ENCODE results near the gene PPP2R5B. TPM values are rescaled to one million over a fixed set of nuclear protein-coding genes. Genes with fewer than 3 reads are reported as not detected.

The PPP2R5B gene
- total RNA-seq = 19.4 and 28.1 TPM in 2 replicates

DNA sequence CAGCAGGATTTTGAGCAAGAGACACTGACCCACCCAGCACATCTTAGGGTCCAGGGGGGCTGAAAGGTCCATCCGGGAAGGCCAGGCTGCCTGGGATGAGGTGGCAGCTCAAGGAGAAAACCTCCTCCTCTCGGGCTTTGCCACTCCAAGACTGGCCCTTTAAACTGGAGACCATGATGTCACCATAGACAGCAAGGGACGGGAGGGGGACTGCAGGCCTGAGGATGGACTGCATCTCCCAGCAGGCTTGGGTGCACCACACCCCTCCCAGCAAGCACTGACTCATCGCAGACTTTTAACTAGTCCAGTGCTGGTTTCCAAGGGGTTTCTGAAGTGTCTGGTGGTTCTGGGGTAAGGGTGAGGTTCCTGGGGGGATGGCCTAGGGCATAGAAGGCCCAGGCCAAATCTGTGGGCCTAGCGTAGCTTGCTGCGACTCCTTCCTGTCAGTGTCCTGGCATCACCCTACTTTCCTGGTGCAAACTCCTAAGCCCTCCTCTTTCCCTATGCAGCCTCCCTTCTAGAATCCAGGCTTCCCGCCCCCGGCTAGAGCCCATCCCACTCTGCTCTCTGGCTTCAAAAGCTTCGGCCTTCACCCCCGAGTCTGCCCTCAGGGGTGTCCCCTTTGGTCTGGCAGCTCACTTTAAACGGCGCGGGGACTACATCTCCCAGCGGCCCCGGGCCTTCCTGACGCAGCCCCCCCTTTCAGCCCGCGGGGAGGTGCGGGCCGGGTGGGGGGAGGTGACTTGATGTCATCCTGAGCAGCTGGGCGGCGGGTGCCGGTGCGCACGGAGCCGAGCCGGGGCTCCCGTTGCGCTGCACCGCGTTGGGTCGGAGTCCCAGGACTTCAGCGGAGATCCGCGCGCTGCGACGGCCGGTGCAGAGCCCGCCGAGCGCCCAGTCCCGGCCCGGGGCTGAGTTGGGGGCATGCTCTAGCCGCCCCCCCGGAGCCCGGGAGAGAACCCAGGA, at the start of gene PPP2R5B:
Gene PPP2R5B (plus strand): TSS at position 746 of the 966 bp plus-strand sequence. CDS start 1,046 bp downstream, outside the sequence.

DNA sequence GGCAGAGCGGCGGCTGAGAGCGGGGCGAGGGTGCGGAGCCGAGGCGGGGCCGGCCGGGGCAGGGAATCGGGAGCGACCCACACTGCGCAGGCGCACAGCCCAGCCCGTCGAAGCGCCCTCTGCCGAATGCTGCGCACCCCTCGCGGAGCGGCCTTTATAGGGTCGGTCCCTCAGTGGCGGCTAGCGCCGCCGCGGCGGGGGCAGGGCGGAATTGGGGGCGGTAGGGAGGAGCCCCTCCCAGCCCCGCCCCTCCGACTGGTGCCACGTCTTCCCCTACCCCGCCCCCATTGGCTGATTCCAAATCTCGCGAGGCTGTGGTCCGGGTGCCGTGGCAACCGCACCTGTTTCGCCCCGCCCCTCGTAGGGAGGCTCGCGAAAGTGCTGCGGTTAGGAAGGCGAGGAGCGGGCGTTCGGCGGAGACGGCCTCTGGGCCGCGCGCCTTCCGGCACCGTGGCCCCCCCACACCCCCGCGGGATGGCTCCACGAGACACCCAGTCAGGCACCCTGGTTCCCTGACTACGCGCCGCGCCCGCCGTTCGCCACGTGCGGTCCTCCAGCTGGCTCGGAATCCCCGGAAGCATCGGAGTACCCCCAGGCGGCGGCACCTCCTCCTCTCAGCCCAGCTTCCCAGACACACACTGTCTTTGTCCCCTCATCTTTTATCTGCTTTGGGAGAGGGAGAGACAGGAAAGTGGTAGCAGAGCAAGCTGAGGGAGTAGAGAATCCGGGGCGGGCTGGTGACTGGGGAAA, 45.8 kb upstream of the PPP2R5B start, which contains the start of gene EHD1:
Gene EHD1 (minus strand): TSS at position 128 of the 750 bp plus-strand sequence. CDS start 157 bp downstream, outside the sequence.

DNA sequence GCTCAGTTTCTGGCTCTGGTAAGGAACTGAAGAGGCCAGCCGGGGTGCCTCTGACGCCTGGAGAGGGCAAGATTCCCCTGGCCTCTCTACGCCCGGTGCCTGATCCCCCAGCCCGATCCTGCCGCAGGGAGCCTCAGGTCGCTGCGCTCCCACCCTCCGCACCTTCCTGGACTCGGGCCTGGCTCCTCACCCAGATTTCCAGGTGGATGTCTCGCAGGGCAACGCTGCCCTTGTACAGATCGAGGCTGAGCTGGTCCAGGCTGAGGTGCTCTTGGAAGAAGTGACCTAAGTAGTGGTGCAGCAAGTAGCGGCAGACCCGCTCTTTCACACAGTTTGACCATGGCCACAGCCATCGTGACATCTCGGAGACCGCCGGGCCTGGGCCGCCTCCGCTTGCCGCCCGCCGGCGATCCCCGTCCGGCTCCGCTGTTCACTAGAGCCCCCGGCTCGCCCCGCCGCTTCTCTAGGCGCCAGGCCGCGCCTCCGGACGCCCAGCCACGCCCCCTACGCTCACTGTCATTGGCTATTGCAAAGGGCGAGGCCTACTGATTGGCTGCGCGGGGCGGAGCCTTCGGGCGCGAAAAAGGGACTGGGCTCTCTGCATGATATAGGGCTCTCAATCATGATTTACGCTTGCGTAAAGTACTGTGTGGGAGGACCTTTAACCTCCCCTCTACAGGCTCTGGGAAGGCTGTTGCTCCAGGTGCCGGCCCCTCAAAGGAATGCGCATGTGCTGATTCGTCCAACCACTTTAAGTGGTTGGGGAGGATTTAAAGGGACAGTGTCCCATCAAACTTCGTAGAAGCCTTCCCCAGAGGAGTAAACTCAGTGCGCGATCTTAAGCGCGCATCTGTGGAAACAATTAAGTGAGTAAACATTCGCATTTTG, 7.5 kb upstream of the PPP2R5B start, which contains the start of gene ATG2A:
Gene ATG2A (minus strand): TSS at position 435 of the 888 bp plus-strand sequence. CDS start 74 bp downstream, at position 361.

DNA sequence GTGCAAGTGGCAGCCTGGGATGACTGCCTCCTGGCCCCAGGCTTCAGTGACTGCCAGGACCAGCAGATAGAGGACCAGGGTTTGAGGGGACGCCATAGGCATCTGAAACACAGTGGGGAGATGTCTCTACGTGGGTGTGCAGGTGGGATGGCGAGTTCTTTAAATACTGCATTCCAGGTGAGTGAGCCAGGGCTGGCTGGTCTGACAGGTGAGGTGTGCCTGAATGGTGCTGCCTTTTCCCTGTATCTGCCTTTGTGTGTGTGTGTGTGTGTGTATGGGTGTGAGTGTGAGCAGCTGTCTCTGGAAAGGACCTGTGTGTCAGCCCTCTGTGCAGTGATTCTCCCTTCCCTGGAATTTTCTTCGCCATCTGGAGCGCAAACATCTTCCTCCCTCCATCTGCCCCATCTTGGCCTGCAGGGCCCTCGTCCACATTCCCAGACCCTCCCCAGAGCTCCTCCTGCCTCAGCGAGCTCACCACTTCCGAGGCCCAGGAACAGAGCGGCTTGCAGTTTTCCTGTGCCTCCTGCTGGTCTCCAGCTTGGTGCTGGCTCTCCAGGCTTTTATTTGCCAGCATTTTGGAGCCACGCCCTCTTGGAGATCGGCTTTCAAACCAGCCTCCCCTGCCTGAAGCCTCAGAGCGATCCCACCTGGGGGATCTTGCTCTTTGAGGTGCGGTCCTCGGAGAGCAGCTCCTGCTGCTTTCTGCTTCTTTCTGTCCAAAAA, 11.0 kb downstream of the PPP2R5B start, which contains the start of gene GPHA2:
Gene GPHA2 (minus strand): TSS at position 535 of the 723 bp plus-strand sequence. CDS start 433 bp downstream, at position 102.

DNA sequence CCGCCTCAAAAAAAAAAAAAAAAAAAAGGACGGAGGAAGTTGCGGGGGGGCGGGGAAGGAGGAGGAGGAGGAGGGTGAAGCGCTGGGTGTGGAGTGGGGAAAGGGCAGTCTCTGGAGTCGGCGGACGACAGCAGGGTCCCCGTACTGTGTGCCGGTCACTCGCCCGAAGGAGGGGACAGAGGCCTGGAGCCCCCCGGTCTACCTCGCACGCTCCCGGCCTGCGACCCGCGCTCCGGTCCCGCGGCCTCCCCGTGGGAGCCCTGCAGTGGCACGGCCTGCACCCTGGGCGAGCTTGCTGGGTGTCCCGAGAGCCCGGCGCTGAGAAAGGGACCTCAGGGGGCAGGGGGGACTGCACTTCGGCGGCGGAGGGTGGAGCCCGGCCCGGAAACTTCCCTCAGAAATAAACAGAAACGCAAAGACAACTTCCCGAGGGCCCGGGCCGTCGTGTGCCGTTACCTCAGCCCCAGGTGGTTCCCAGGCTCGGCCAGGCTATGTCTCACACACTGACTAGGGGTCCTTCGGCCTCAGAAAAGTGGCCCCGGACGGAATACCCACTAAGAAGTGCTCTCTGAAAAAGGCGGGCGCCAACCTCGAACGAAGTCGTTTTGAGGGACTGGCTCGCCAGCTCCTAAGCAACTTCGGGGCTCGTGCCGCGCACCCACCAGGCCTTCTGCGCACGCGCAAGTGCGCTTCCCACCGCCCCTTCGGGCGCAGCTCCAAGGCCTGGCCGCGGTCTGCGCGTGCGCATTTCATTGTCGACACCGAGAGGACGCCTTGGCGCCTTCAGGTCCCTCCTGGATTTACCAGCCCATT, 47.1 kb downstream of the PPP2R5B start, which contains the start of gene MAJIN:
Gene MAJIN (minus strand): TSS at position 688 of the 813 bp plus-strand sequence. CDS start 12,703 bp downstream, outside the sequence.

Other genes with a start within 250 kb of the PPP2R5B start
- gene NRXN2, start 201.5 kb upstream of the PPP2R5B start, total RNA-seq = 8.0 and 92.7 TPM in 2 replicates
- 0.26 and 0.50 TPM in 2 replicates for gene RASGRP2, start 180.5 kb upstream of the PPP2R5B start, total RNA-seq
- 6.0 and 8.8 TPM in 2 replicates for gene PYGM, start 164.7 kb upstream of the PPP2R5B start, total RNA-seq
- gene SF1, start 146.1 kb upstream of the PPP2R5B start, total RNA-seq = 79.8 and 91.2 TPM in 2 replicates
- 12.9 and 13.9 TPM in 2 replicates for gene MAP4K2, start 121.5 kb upstream of the PPP2R5B start, total RNA-seq
- gene MEN1, start 114.1 kb upstream of the PPP2R5B start, total RNA-seq = 24.4 and 31.0 TPM in 2 replicates
- gene CDC42BPG, start 80.0 kb upstream of the PPP2R5B start, total RNA-seq = 0.07 and 0.13 TPM in 2 replicates
- gene EHD1, start 46.1 kb upstream of the PPP2R5B start, total RNA-seq = 121 and 124 TPM in 2 replicates
- gene ATG2A, start 7.5 kb upstream of the PPP2R5B start, total RNA-seq = 11.0 and 14.9 TPM in 2 replicates
- gene GPHA2, start 11.2 kb downstream of the PPP2R5B start, total RNA-seq = not detected in 2 replicates
- gene MAJIN, start 47.4 kb downstream of the PPP2R5B start, total RNA-seq = not detected in 2 replicates
- gene BATF2, start 72.3 kb downstream of the PPP2R5B start, total RNA-seq = 0.13 and 0.50 TPM in 2 replicates
- gene ARL2, start 89.5 kb downstream of the PPP2R5B start, total RNA-seq = 103 and 116 TPM in 2 replicates
- gene SNX15, start 102.8 kb downstream of the PPP2R5B start, total RNA-seq = 10.2 and 10.3 TPM in 2 replicates
- 5.6 and 10.9 TPM in 2 replicates for gene SAC3D1, start 116.5 kb downstream of the PPP2R5B start, total RNA-seq
- 22.0 and 26.3 TPM in 2 replicates for gene NAALADL1, start 133.9 kb downstream of the PPP2R5B start, total RNA-seq
- gene CDCA5, start 159.4 kb downstream of the PPP2R5B start, total RNA-seq = 1.6 and 3.3 TPM in 2 replicates
- 36.3 and 45.8 TPM in 2 replicates for gene ZFPL1, start 159.5 kb downstream of the PPP2R5B start, total RNA-seq
- gene VPS51, start 171.5 kb downstream of the PPP2R5B start, total RNA-seq = 155 and 218 TPM in 2 replicates
- 9.0 and 12.6 TPM in 2 replicates for gene TM7SF2, start 187.2 kb downstream of the PPP2R5B start, total RNA-seq
- 6.6 and 9.7 TPM in 2 replicates for gene ZNHIT2, start 193.0 kb downstream of the PPP2R5B start, total RNA-seq
- gene FAU, start 197.4 kb downstream of the PPP2R5B start, total RNA-seq = 128 and 138 TPM in 2 replicates
- gene MRPL49, start 197.6 kb downstream of the PPP2R5B start, total RNA-seq = 39.9 and 55.2 TPM in 2 replicates
- 41.5 and 45.7 TPM in 2 replicates for gene SYVN1, start 209.8 kb downstream of the PPP2R5B start, total RNA-seq
- not detected in 2 replicates for gene SPDYC, start 245.5 kb downstream of the PPP2R5B start, total RNA-seq